Measurements from ENCODE around the gene TOR3A. TPM values are rescaled to one million over a fixed set of nuclear protein-coding genes. Genes with fewer than 3 reads are reported as not detected.
"Not testable (repeated sequence)": the region's sequence is repeated elsewhere in the genome, so short reads cannot be mapped to it uniquely, and the experiment has no call there.

TOR3A gene
- total RNA-seq = 23.0 TPM
- long read RNA-seq, transcript TOR3A-203 (6 exons, 2,724 nt) = major isoform, 68 of 97 reads
- long read RNA-seq, partial matches to known transcripts = 9 of 97 reads
- long read RNA-seq, other reads (novel, unspliced or antisense) = 20 of 97 reads

- peaks cover 14% of the 10 kb centered on the region for H3K4me1 ChIP-seq
- peak within 1 kb of the TSS; percentile 91 for H3K27ac ChIP-seq
- ATAC-seq = peak; percentile 96
- H3K4me3 ChIP-seq = peak within 1 kb of the TSS; percentile 94
- peaks cover 15% of the 10 kb centered on the region for H3K36me3 ChIP-seq
- no peaks in the 10 kb centered on the region for H3K9me3 ChIP-seq
- no peaks in the 10 kb centered on the region for H3K27me3 ChIP-seq
- peak; percentile 97 for DNase-seq
- intact Hi-C loops (cut with DNase I) = no loop called here
- TF ChIP-seq CTCF (IDR thresholded peaks at IDR 0.05) = no peak
Measured at GRCh38 chr1:179081687-179082332, at the start of gene TOR3A. TOR3A (plus strand) TSS chr1:179082070; CDS start chr1:179082129, 59 bp downstream.

DNA sequence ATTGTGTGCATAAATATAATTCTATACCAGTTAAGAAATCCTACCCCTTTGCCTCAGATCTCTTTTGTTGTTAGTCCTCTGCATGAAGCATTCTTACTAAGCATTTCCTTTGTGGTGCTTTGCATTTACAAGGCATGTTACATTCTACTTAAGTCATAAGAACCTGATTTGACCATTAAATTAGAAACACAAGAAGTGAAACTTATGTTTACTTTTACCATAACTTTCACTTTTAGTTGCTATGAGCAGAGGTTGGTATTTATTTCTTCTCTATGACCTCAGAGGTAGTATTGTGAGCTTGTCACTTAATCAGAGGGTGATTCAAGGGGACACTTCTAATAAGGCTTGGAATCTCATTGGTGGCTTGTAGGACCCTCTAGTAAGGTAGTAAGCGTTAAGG lies 47.1 kb upstream of the TOR3A start:
- H3K27ac ChIP-seq = no peak overlapping the region
- intact Hi-C loops (cut with DNase I) = no loop called here
- no peaks in the 10 kb centered on the region for H3K36me3 ChIP-seq
- DNase-seq (no peak), ATAC-seq (peak; percentile 36)
- no peaks in the 10 kb centered on the region for H3K27me3 ChIP-seq
- no peak overlapping the region for H3K4me3 ChIP-seq
- peaks cover 41% of the 10 kb centered on the region for H3K4me1 ChIP-seq
- no peak for TF ChIP-seq CTCF (IDR thresholded peaks at IDR 0.05)
- H3K9me3 ChIP-seq = no peaks in the 10 kb centered on the region

DNA sequence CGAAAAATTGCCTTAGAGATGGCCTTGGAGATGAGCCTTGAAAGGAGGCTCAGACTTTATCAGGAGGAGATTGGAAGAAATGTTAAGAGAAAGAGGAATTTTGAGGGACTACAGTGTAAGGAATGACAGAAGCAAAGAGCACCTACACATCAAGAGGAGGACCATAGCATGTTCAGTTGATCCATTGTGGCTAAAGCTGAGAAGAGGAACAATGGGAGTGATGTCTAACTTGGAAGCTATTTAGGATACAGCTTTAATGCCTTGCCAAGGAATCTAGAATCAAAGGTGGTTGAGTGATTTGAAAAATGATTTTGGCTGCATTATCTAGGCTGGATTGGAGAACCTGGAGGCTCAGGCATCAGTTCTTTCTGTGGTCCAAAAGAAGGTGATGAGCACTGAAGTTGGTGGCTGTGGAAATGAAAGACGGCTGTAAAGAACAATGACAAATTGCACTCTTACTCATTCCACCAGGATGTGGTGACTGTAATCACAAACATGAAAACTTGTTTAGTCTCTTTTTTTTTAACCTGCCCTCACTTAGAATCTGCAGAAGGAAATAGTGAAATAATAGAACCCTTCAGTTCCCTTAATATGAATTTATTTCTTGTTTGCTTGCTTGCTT lies 44.9 kb upstream of the TOR3A start:
- ATAC-seq (no peak), DNase-seq (no peak)
- H3K36me3 ChIP-seq = no peaks in the 10 kb centered on the region
- no peak overlapping the region for H3K4me3 ChIP-seq
- H3K27me3 ChIP-seq = no peaks in the 10 kb centered on the region
- intact Hi-C loops (cut with DNase I) = no loop called here
- peaks cover 34% of the 10 kb centered on the region for H3K4me1 ChIP-seq
- H3K9me3 ChIP-seq = no peaks in the 10 kb centered on the region
- no peak overlapping the region for H3K27ac ChIP-seq
- TF ChIP-seq CTCF (IDR thresholded peaks at IDR 0.05) = no peak

- Histone ChIP-seq H3K27me3 (no peaks in the 10 kb centered on the region), H3K27ac (no peak overlapping the region), H3K36me3 (no peaks in the 10 kb centered on the region), H3K4me3 (no peak overlapping the region), H3K9me3 (no peaks in the 10 kb centered on the region), H3K4me1 (peaks cover 23% of the 10 kb centered on the region)
- DNase-seq (no peak), ATAC-seq (no peak)
- intact Hi-C loops (cut with DNase I) = no loop called here
- TF ChIP-seq CTCF (IDR thresholded peaks at IDR 0.05) = no peak
Measured at GRCh38 chr1:179038528-179039281, 43.2 kb upstream of the TOR3A start.

DNA sequence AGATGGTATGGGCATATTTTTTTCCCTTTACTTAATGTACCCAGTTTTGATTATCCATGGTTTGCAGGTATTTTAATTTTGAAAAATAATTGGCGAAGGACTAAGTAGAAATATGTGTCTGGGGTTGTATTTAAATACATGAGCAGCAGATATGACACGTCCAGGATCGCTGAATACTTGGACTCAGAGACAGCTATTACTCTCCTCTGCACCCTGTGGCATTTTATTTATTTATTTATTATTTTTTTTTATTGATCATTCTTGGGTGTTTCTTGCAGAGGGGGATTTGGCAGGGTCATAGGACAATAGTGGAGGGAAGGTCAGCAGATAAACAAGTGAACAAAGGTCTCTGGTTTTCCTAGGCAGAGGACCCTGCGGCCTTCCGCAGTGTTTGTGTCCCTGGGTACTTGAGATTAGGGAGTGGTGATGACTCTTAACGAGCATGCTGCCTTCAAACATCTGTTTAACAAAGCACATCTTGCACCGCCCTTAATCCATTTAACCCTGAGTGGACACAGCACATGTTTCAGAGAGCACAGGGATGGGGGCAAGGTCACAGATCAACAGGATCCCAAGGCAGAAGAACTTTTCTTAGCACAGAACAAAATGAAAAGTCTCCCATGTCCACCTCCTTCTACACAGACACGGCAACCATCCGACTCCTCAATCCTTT lies 42.2 kb upstream of the TOR3A start:
- peaks cover 16% of the 10 kb centered on the region for H3K4me1 ChIP-seq
- H3K27me3 ChIP-seq; intact Hi-C loops (cut with DNase I); H3K27ac ChIP-seq; H3K36me3 ChIP-seq; ATAC-seq; DNase-seq; H3K4me3 ChIP-seq; H3K9me3 ChIP-seq: not testable (repeated sequence)

- peaks cover 10% of the 10 kb centered on the region for H3K4me1 ChIP-seq
- H3K27me3 ChIP-seq; DNase-seq; H3K4me3 ChIP-seq; H3K9me3 ChIP-seq; H3K27ac ChIP-seq; ATAC-seq; H3K36me3 ChIP-seq; intact Hi-C loops (cut with DNase I): not testable (repeated sequence)
Measured at GRCh38 chr1:179040175-179040551, 41.7 kb upstream of the TOR3A start.

All from upper lobe of right lung (tissue), 1 donor.